Stomach (tissue), 4 donors: ENCODE results near the gene TAS1R3.

Source experiments
- EP300 ChIP-seq: sonication (generic); formaldehyde crosslinking; IDR thresholded peaks from one replicate; pipeline ENCODE4 v1.6.1; 2017; ENCODE audit warnings: antibody characterized with exemption
- TF ChIP-seq, protein P1 (sequence below), 7 experiments: fragments of 450-650 bp in 4 of 7; fragments of 200-600 bp in 3 of 7; sonication (generic) in 3 of 7; IDR thresholded peaks; one replicate each; pipeline ENCODE4 v1.5.1; 2016 to 2019; ENCODE audit warnings: antibody characterized with exemption in 7 of 7, control low read depth in 2 of 7, mild to moderate bottlenecking in 1 of 7

- TF ChIP-seq, protein P1, sequence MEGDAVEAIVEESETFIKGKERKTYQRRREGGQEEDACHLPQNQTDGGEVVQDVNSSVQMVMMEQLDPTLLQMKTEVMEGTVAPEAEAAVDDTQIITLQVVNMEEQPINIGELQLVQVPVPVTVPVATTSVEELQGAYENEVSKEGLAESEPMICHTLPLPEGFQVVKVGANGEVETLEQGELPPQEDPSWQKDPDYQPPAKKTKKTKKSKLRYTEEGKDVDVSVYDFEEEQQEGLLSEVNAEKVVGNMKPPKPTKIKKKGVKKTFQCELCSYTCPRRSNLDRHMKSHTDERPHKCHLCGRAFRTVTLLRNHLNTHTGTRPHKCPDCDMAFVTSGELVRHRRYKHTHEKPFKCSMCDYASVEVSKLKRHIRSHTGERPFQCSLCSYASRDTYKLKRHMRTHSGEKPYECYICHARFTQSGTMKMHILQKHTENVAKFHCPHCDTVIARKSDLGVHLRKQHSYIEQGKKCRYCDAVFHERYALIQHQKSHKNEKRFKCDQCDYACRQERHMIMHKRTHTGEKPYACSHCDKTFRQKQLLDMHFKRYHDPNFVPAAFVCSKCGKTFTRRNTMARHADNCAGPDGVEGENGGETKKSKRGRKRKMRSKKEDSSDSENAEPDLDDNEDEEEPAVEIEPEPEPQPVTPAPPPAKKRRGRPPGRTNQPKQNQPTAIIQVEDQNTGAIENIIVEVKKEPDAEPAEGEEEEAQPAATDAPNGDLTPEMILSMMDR (IDR thresholded peaks at IDR 0.05), result no peak
- no peak for TF ChIP-seq EP300
Observed at GRCh38 chr1:1341549-1342021, 10.5 kb downstream of the TAS1R3 start.
